ENCODE measurements around the gene RABGAP1L. TPM values are rescaled to one million over a fixed set of nuclear protein-coding genes. Genes with fewer than 3 reads are reported as not detected.

Gene RABGAP1L
- total RNA-seq, 1 donor from 2014 or later: 46.0 TPM

GRCh38 chr1:174114106-174114505 is 45.2 kb upstream of the RABGAP1L start:
- H3K9me3 Mint-ChIP-seq: no peaks in the 10 kb centered on the region
- Histone ChIP-seq H3K4me3 (no peak overlapping the region), H3K36me3 (no peaks in the 10 kb centered on the region), H3K27me3 (no peaks in the 10 kb centered on the region), H3F3A (ENCODE audit: low read depth) (no peaks in the 10 kb centered on the region), H3K27ac (no peak overlapping the region), H3K79me2 (ENCODE audit: low read depth) (no peaks in the 10 kb centered on the region), H4K20me1 (ENCODE audit: low read depth) (no peaks in the 10 kb centered on the region), H3K4me2 (no peak overlapping the region), H2AFZ (replicated peaks) (no peak overlapping the region), H3K4me1 (peaks cover 10% of the 10 kb centered on the region), H3K9ac (no peak overlapping the region), H3K9me3 (ENCODE audit: low read depth) (no peaks in the 10 kb centered on the region)
- H3K36me3 Mint-ChIP-seq: no peaks in the 10 kb centered on the region
- TF ChIP-seq EZH2 (IDR thresholded peaks at IDR 0.05) (no peak), EZH2phosphoT487 (IDR thresholded peaks at IDR 0.05) (no peak)
- TF ChIP-seq, protein P1, sequence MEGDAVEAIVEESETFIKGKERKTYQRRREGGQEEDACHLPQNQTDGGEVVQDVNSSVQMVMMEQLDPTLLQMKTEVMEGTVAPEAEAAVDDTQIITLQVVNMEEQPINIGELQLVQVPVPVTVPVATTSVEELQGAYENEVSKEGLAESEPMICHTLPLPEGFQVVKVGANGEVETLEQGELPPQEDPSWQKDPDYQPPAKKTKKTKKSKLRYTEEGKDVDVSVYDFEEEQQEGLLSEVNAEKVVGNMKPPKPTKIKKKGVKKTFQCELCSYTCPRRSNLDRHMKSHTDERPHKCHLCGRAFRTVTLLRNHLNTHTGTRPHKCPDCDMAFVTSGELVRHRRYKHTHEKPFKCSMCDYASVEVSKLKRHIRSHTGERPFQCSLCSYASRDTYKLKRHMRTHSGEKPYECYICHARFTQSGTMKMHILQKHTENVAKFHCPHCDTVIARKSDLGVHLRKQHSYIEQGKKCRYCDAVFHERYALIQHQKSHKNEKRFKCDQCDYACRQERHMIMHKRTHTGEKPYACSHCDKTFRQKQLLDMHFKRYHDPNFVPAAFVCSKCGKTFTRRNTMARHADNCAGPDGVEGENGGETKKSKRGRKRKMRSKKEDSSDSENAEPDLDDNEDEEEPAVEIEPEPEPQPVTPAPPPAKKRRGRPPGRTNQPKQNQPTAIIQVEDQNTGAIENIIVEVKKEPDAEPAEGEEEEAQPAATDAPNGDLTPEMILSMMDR (IDR thresholded peaks at IDR 0.05): no peak
- H3K4me1 Mint-ChIP-seq: peaks cover 6% of the 10 kb centered on the region
- H3K4me3 Mint-ChIP-seq: no peak overlapping the region
- no peaks in the 10 kb centered on the region for H3K27me3 Mint-ChIP-seq (ENCODE audit: insufficient read depth, low read depth)
- no peak for DNase-seq (ENCODE audit: low spot score)
- no peak overlapping the region for H3K27ac Mint-ChIP-seq

GRCh38 chr1:174114788-174115448 is 44.4 kb upstream of the RABGAP1L start:
- Histone ChIP-seq H2AFZ (replicated peaks) (no peak overlapping the region), H4K20me1 (ENCODE audit: low read depth) (no peaks in the 10 kb centered on the region), H3K27ac (no peak overlapping the region), H3K9me3 (ENCODE audit: low read depth) (no peaks in the 10 kb centered on the region), H3K4me2 (no peak overlapping the region), H3K9ac (no peak overlapping the region), H3K79me2 (ENCODE audit: low read depth) (no peaks in the 10 kb centered on the region), H3F3A (ENCODE audit: low read depth) (no peaks in the 10 kb centered on the region), H3K36me3 (no peaks in the 10 kb centered on the region), H3K27me3 (no peaks in the 10 kb centered on the region), H3K4me3 (no peak overlapping the region), H3K4me1 (peaks cover 10% of the 10 kb centered on the region)
- peak; percentile 75 for DNase-seq (ENCODE audit: low spot score)
- H3K4me1 Mint-ChIP-seq: peaks cover 6% of the 10 kb centered on the region
- H3K27ac Mint-ChIP-seq: no peak overlapping the region
- no peaks in the 10 kb centered on the region for H3K36me3 Mint-ChIP-seq
- H3K9me3 Mint-ChIP-seq: no peaks in the 10 kb centered on the region
- H3K27me3 Mint-ChIP-seq (ENCODE audit: insufficient read depth, low read depth): no peaks in the 10 kb centered on the region
- TF ChIP-seq EZH2 (IDR thresholded peaks at IDR 0.05) (no peak), EZH2phosphoT487 (IDR thresholded peaks at IDR 0.05) (no peak)
- TF ChIP-seq, protein P1 (IDR thresholded peaks at IDR 0.05): peak; percentile 71
- H3K4me3 Mint-ChIP-seq: no peak overlapping the region

DNA sequence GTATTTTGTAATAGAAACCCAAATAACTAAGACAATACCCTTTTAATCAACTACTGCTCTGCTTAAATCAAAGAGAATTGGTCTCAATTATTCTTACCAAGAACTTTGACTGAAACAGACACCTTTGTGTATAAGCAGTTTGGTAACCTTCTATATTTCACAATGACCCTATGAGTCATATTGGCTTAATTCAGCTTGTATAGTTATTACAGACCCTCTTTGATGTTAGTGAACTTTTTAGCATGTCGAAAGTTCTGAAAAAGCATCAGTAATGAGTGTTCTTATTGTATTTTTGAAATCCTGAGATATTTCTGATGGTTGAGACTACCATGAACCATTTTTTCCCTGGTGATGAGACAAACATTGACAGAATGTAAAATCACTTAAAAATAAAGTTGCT is 43.3 kb upstream of the RABGAP1L start:
- Mint-ChIP-seq H3K27me3 (ENCODE audit: insufficient read depth, low read depth) (no peaks in the 10 kb centered on the region), H3K4me1 (peaks cover 6% of the 10 kb centered on the region)

More for the DNA sequence above, 43.3 kb upstream of the RABGAP1L start:
- Histone ChIP-seq H3K27ac (no peak overlapping the region), H3K79me2 (ENCODE audit: low read depth) (no peaks in the 10 kb centered on the region), H3K4me1 (peaks cover 10% of the 10 kb centered on the region), H3K4me2 (no peak overlapping the region), H3K9me3 (ENCODE audit: low read depth) (no peaks in the 10 kb centered on the region), H4K20me1 (ENCODE audit: low read depth) (no peaks in the 10 kb centered on the region), H3K9ac (no peak overlapping the region), H3F3A (ENCODE audit: low read depth) (no peaks in the 10 kb centered on the region), H3K4me3 (no peak overlapping the region), H3K36me3 (no peaks in the 10 kb centered on the region), H2AFZ (replicated peaks) (no peak overlapping the region), H3K27me3 (no peaks in the 10 kb centered on the region)
- H3K4me3 Mint-ChIP-seq: no peak overlapping the region
- no peaks in the 10 kb centered on the region for H3K36me3 Mint-ChIP-seq
- no peaks in the 10 kb centered on the region for H3K9me3 Mint-ChIP-seq
- no peak for DNase-seq (ENCODE audit: low spot score)
- TF ChIP-seq EZH2 (IDR thresholded peaks at IDR 0.05) (no peak), EZH2phosphoT487 (IDR thresholded peaks at IDR 0.05) (no peak)
- TF ChIP-seq, protein P1 (IDR thresholded peaks at IDR 0.05): no peak
- H3K27ac Mint-ChIP-seq: no peak overlapping the region
